Left ventricle myocardium inferior (tissue), 1 donor: Measurements from ENCODE around the gene ARHGAP20. TPM values are rescaled to one million over a fixed set of nuclear protein-coding genes. Genes with fewer than 3 reads are reported as not detected.

ENCODE experiments used
- DNase-seq: peaks from one replicate; pipeline ENCODE4 v3.0.0-alpha.2; 2020
- H3K27ac ChIP-seq: fragments of 200-600 bp; replicated peaks from 2 replicates; pipeline ENCODE4 v1.8.0; 2021
- H3K27me3 ChIP-seq: fragments of 200-600 bp; 2 replicates; pipeline ENCODE4 v1.8.0; 2021; ENCODE audit warnings: low read depth
- H3K36me3 ChIP-seq: fragments of 200-600 bp; 2 replicates; pipeline ENCODE4 v1.8.0; 2021
- H3K4me1 ChIP-seq: fragments of 200-600 bp; 2 replicates; pipeline ENCODE4 v1.8.0; 2021
- H3K4me3 ChIP-seq: fragments of 200-600 bp; 2 replicates; pipeline ENCODE4 v1.8.0; 2021; ENCODE audit warnings: mild to moderate bottlenecking, moderate library complexity
- H3K9me3 ChIP-seq: fragments of 200-600 bp; replicated peaks from 2 replicates; pipeline ENCODE4 v1.8.0; 2021
- intact Hi-C: fragments of 100-400 bp; cut with micrococcal nuclease; formaldehyde crosslinking; loops from one replicate; pipeline ENCODE4 v1.11.0; 2022
- total RNA-seq: library from RNA; stranded (reverse); fragmentation: NEBNext Ultra II Directional; extraction: Animal tissue kit (Norgen Biotek cat#: 25700); gene quantifications from one replicate; pipeline ENCODE4 v1.2.1, GENCODE V29; 2021
- TF ChIP-seq, protein P1 (sequence below): fragments of 200-600 bp; IDR thresholded peaks from 2 replicates; pipeline ENCODE4 v1.8.0; 2021; ENCODE audit warnings: antibody characterized with exemption, mild to moderate bottlenecking, borderline replicate concordance
- donor health status: DM: no; HTN: yes; CAD: no; lungs with severe emphysema.

Gene ARHGAP20
- total RNA-seq, 1 donor from 2014 or later = 0.16 TPM

DNA sequence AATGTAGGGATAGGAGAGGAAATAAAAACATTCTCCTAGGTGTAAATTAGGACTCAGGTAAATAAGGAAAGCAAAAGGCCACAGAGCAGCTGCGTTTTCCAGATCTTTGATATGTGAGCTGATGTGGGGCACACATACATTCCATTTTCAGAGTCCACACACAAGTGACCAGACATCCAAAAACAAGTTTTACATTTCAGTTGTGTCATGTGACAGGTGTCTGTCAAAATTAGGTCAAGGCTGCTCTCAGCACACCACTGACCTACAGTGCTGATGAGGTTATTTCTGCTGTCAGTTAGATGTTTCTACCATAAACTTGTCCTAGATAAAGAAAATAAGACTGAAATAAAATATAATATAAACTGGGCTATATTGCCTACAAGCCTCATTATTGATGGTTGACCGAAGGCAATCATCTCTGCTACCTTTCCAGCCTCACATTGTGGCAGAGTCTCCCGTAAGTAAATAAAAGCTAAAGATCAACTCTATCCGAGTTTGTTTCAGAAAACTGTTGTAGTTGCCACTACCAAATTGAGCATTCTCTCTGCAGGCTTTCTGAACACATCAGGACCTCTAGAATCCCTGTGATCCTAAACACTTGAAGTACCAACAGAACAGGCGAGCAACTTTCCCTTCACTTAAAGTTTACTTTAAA lies 7.9 kb downstream of the ARHGAP20 start:
- intact Hi-C loops = no loop called here
- H3K4me3 ChIP-seq = no peak overlapping the region
- DNase-seq = no peak
- H3K36me3 ChIP-seq = no peaks in the 10 kb centered on the region
- H3K4me1 ChIP-seq = no peaks in the 10 kb centered on the region
- peaks cover 16% of the 10 kb centered on the region for H3K27me3 ChIP-seq
- H3K27ac ChIP-seq = no peak overlapping the region
- H3K9me3 ChIP-seq = peaks cover 7% of the 10 kb centered on the region
- TF ChIP-seq, protein P1, sequence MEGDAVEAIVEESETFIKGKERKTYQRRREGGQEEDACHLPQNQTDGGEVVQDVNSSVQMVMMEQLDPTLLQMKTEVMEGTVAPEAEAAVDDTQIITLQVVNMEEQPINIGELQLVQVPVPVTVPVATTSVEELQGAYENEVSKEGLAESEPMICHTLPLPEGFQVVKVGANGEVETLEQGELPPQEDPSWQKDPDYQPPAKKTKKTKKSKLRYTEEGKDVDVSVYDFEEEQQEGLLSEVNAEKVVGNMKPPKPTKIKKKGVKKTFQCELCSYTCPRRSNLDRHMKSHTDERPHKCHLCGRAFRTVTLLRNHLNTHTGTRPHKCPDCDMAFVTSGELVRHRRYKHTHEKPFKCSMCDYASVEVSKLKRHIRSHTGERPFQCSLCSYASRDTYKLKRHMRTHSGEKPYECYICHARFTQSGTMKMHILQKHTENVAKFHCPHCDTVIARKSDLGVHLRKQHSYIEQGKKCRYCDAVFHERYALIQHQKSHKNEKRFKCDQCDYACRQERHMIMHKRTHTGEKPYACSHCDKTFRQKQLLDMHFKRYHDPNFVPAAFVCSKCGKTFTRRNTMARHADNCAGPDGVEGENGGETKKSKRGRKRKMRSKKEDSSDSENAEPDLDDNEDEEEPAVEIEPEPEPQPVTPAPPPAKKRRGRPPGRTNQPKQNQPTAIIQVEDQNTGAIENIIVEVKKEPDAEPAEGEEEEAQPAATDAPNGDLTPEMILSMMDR = no peak

DNA sequence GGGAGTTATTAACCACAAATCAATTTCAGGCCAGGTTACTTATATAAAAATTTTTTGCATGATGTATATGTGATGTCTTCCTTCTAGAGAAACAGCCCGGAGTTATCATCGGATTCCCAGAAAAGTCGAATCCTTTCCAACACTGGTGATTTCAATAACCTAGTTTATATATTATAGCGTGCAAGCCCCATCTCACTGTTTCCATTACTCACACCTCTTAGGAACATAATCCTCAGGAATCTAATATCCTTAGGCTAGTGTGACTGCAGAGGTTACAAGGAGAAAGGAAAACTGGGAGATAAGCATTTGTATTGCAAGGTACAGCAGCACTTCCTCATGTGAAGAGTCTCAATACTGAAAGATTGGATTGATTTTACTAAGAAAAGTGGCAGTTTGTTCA lies 20.3 kb downstream of the ARHGAP20 start:
- no peak overlapping the region for H3K4me3 ChIP-seq
- no peak overlapping the region for H3K27ac ChIP-seq
- H3K4me1 ChIP-seq = no peaks in the 10 kb centered on the region
- H3K36me3 ChIP-seq = no peaks in the 10 kb centered on the region
- intact Hi-C loops = no loop called here
- H3K27me3 ChIP-seq = no peaks in the 10 kb centered on the region
- no peak for DNase-seq
- TF ChIP-seq, protein P1 = no peak
- H3K9me3 ChIP-seq = peaks cover 4% of the 10 kb centered on the region

DNA sequence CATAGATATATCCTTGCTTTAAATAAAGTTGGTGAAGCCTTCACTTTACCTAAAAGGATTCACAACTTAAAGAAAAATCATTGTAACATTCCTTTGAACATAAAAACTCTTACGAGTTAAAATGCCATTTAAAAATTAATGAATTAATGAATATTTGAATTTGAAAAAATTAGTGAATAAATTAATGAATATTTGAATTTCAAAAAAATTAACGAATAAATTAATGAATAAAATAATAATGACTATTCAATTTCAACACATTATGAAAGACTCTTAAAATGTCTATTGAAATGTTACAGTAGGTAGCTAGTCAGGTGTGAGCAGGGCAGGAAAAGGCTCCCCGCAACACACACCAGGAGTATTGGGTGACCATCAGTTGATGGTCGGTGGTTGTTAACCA lies 22.9 kb downstream of the ARHGAP20 start:
- Histone ChIP-seq H3K27ac (no peak overlapping the region), H3K4me3 (no peak overlapping the region), H3K27me3 (no peaks in the 10 kb centered on the region), H3K9me3 (no peaks in the 10 kb centered on the region), H3K36me3 (no peaks in the 10 kb centered on the region), H3K4me1 (no peaks in the 10 kb centered on the region)
- no peak for DNase-seq
- TF ChIP-seq, protein P1 = no peak
- intact Hi-C loops = no loop called here

DNA sequence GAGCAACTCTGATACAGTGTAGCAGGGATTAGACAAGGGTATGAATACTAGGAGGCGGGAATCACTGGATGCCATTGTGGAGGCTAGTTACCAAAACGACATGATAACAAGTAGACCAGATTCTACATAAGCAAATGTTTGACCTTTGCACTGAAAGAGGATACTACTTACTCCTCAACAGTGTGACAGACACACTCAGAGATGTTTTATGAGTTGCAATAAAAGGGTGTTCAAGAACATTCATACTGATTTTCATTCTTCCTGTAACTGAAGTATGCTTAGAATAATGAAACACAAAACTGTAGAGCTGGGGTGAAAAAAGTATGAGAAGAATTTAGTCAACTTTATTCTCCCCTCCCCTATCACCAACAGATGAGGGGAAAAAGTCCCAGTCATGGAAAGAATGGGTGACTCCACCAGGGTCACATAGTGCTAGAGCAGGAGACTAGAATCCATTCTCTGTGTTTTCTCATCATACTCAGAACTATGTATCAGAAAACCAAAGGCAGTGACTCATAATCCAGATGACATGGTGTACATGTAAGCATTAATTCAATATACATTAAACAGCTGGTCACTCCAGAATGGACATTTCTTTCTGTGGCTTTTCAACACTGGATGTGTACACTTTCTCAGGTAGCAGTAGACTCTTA lies 32.8 kb downstream of the ARHGAP20 start:
- Histone ChIP-seq H3K36me3 (no peaks in the 10 kb centered on the region), H3K4me1 (no peaks in the 10 kb centered on the region), H3K27ac (no peak overlapping the region), H3K27me3 (no peaks in the 10 kb centered on the region), H3K9me3 (no peaks in the 10 kb centered on the region), H3K4me3 (no peak overlapping the region)
- intact Hi-C loops = no loop called here
- TF ChIP-seq, protein P1 = no peak
- DNase-seq = no peak

DNA sequence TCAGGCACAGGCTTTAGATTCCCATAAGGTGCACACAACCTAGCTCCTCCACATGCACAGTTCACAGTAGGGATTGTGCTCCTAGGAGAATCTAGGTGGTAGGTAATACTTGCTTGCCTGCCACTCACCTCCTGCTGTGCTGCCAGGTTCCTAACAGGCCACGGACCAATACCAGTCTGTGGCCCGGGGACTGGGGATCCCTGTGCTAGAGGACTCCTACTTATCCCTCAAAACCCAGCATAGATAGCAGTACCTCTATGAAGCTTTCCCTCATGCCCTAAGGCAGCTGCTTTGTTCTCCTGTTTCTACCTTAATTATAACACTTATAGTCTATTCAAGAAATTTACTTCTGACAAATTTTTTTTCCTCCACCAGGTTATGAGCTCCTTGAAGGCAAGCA lies 36.7 kb downstream of the ARHGAP20 start:
- no peaks in the 10 kb centered on the region for H3K36me3 ChIP-seq
- H3K27ac ChIP-seq = no peak overlapping the region
- no peaks in the 10 kb centered on the region for H3K4me1 ChIP-seq
- peaks cover 14% of the 10 kb centered on the region for H3K9me3 ChIP-seq
- no peak for DNase-seq
- TF ChIP-seq, protein P1 = no peak
- intact Hi-C loops = no loop called here
- no peaks in the 10 kb centered on the region for H3K27me3 ChIP-seq
- H3K4me3 ChIP-seq = no peak overlapping the region
